PC-3 (cell line): ENCODE results near the gene TACO1. TPM values are rescaled to one million over a fixed set of nuclear protein-coding genes. Genes with fewer than 3 reads are reported as not detected.

Source experiments
- ATAC-seq: fragments of 200-7000 bp; cut with Tn5 transposase; 2 replicates; pipeline ENCODE4 v1.9.1; 2020; ENCODE audit warnings: mild to moderate bottlenecking, moderate library complexity
- BruUV-seq: library from RNA; stranded (reverse); fragments of 400-500 nt; replicated peaks from 2 replicates; lab custom pipeline; 2021; lab: Mats Ljungman, UMichigan
- CTCF ChIA-PET: fragments of 300-600 bp; sonication (Branson Sonifier 250); formaldehyde crosslinking; loops from one replicate; lab custom pipeline; 2022; ENCODE audit warnings: antibody characterized with exemption; lab: Charles Lee
- POLR2A ChIA-PET: fragments of 300-600 bp; sonication (Branson Sonifier 250); formaldehyde crosslinking; loops from one replicate; lab custom pipeline; 2022; ENCODE audit warnings: antibody characterized with exemption; ENCODE audit not compliant: unreplicated experiment; lab: Charles Lee
- DNase-seq: peaks from one replicate; pipeline ENCODE4 v3.0.0-alpha.2; 2015
- H2AFZ ChIP-seq: fragments of 300-600 bp; sonication (generic); 2 replicates; pipeline ENCODE4 v1.6.0; 2016; ENCODE audit warnings: antibody characterized with exemption, low read length
- H3F3A ChIP-seq: fragments of 300-600 bp; sonication (generic); one replicate; pipeline ENCODE4 v1.6.0; 2017; ENCODE audit warnings: antibody characterized with exemption, low read length, control low read depth, mild to moderate bottlenecking; ENCODE audit not compliant: unreplicated experiment
- H3K27ac ChIP-seq: fragments of 300-600 bp; sonication (generic); 2 replicates; pipeline ENCODE4 v1.5.1; 2016; ENCODE audit warnings: mild to moderate bottlenecking, low read length
- H3K27me3 ChIP-seq: fragments of 300-600 bp; sonication (generic); 2 replicates; pipeline ENCODE4 v1.6.1; 2016; ENCODE audit warnings: low read length, mixed read lengths
- H3K36me3 ChIP-seq: fragments of 300-600 bp; sonication (generic); 2 replicates; pipeline ENCODE4 v1.6.1; 2016; ENCODE audit warnings: low read depth, mixed run types, low read length, mixed read lengths
- H3K4me1 ChIP-seq: fragments of 300-600 bp; sonication (generic); 2 replicates; pipeline ENCODE4 v1.5.1; 2016; ENCODE audit warnings: low read length; ENCODE audit not compliant: insufficient read depth
- H3K4me2 ChIP-seq: fragments of 300-600 bp; sonication (generic); 2 replicates; pipeline ENCODE4 v1.6.0; 2016; ENCODE audit warnings: low read length
- H3K4me3 ChIP-seq: fragments of 300-600 bp; sonication (generic); 2 replicates; pipeline ENCODE4 v1.5.1; 2016; ENCODE audit warnings: mild to moderate bottlenecking, low read length, mixed read lengths
- H3K79me2 ChIP-seq: fragments of 300-600 bp; sonication (generic); 2 replicates; pipeline ENCODE4 v1.6.1; 2017; ENCODE audit warnings: low read length, mixed read lengths
- H3K9ac ChIP-seq: fragments of 300-600 bp; sonication (generic); 2 replicates; pipeline ENCODE4 v1.6.0; 2016; ENCODE audit warnings: mild to moderate bottlenecking, low read length
- H3K9me2 ChIP-seq: fragments of 300-600 bp; sonication (generic); replicated peaks from 2 replicates; pipeline ENCODE4 v1.6.1; 2016; ENCODE audit warnings: mixed run types, low read length, mixed read lengths
- H3K9me3 ChIP-seq: fragments of 300-600 bp; sonication (generic); 2 replicates; pipeline ENCODE4 v1.6.1; 2016; ENCODE audit warnings: low read length, mixed read lengths
- H4K20me1 ChIP-seq: fragments of 300-600 bp; sonication (generic); 2 replicates; pipeline ENCODE4 v1.6.1; 2016; ENCODE audit warnings: low read length, mixed read lengths
- CTCF ChIP-seq: fragments of 300-600 bp; sonication (generic); conservative IDR thresholded peaks from 2 replicates; pipeline ENCODE4 v1.5.1; 2017; ENCODE audit warnings: antibody characterized with exemption, low read depth, mild to moderate bottlenecking, low read length
- EZH2 ChIP-seq: fragments of 300-600 bp; sonication (generic); IDR thresholded peaks from one replicate; pipeline ENCODE4 v1.6.1; 2017; ENCODE audit warnings: antibody characterized with exemption, mild to moderate bottlenecking, low read length; ENCODE audit not compliant: unreplicated experiment
- EZH2phosphoT487 ChIP-seq: fragments of 300-600 bp; sonication (generic); IDR thresholded peaks from 2 replicates; pipeline ENCODE4 v1.6.1; 2018; ENCODE audit warnings: mild to moderate bottlenecking, antibody characterized with exemption, low read length, borderline replicate concordance
- intact Hi-C: fragments of 100-400 bp; cut with micrococcal nuclease; formaldehyde crosslinking; loops from 2 replicates; pipeline ENCODE4 v1.9.0; 2023
- total RNA-seq: library from RNA; depleted of rRNA; stranded (reverse); fragments of >200 nt; gene quantifications from 2 replicates; pipeline ENCODE4 v1.2.3, GENCODE V29; 2014

Gene TACO1
- total RNA-seq, 1 experiment from 2014 or later = 47.9 TPM

GRCh38 chr17:63589646-63590045, 11.0 kb upstream of the TACO1 start:
- CTCF ChIA-PET = no interaction called here
- Histone ChIP-seq H4K20me1 (no peaks in the 10 kb centered on the region), H3K4me1 (peaks cover 23% of the 10 kb centered on the region), H3K9me3 (no peaks in the 10 kb centered on the region), H3K27me3 (no peaks in the 10 kb centered on the region), H3K9me2 (no peaks in the 10 kb centered on the region), H3K9ac (no peak overlapping the region), H3K4me3 (no peak overlapping the region), H3K27ac (no peak overlapping the region), H3K79me2 (no peaks in the 10 kb centered on the region), H3K36me3 (peaks cover 59% of the 10 kb centered on the region), H3F3A (no peaks in the 10 kb centered on the region), H2AFZ (no peak overlapping the region), H3K4me2 (no peak overlapping the region)
- peak; percentile 55 for DNase-seq
- intact Hi-C loops = no loop called here
- POLR2A ChIA-PET = no interaction called here
- peak; percentile 54 for ATAC-seq
- no TSS peak for BruUV-seq
- TF ChIP-seq EZH2 (no peak), CTCF (no peak), EZH2phosphoT487 (no peak)

- peaks cover 18% of the 10 kb centered on the region for H3K4me1 ChIP-seq
- ChIA-PET POLR2A (no interaction called here), CTCF (no interaction called here)
- no peaks in the 10 kb centered on the region for H4K20me1 ChIP-seq
- peaks cover 40% of the 10 kb centered on the region for H3K36me3 ChIP-seq
- H3K27ac ChIP-seq = no peak overlapping the region
- intact Hi-C loops = no loop called here
- H3F3A ChIP-seq = no peaks in the 10 kb centered on the region
- no peak for TF ChIP-seq EZH2
- no peak for TF ChIP-seq EZH2phosphoT487
- TF ChIP-seq CTCF = no peak
- no peak overlapping the region for H3K4me3 ChIP-seq
- no peak overlapping the region for H3K4me2 ChIP-seq
- H3K9ac ChIP-seq = no peak overlapping the region
- H2AFZ ChIP-seq = no peak overlapping the region
- no peaks in the 10 kb centered on the region for H3K9me2 ChIP-seq
- BruUV-seq = TSS peak; percentile 2
- H3K79me2 ChIP-seq = no peaks in the 10 kb centered on the region
- ATAC-seq (no peak), DNase-seq (no peak)
- no peaks in the 10 kb centered on the region for H3K27me3 ChIP-seq
- no peaks in the 10 kb centered on the region for H3K9me3 ChIP-seq
Measured at GRCh38 chr17:63592797-63593196, 7.9 kb upstream of the TACO1 start.

- no TSS peak for BruUV-seq
- intact Hi-C loops = no loop called here
- H3K4me3 ChIP-seq = no peak overlapping the region
- no peaks in the 10 kb centered on the region for H4K20me1 ChIP-seq
- H3K79me2 ChIP-seq = no peaks in the 10 kb centered on the region
- ChIA-PET CTCF (no interaction called here), POLR2A (interaction anchor here (0.6 kb wide), 1 partner anchor 1033 kb away, joined by 3 read pairs; no protein-coding TSS in a partner anchor)
- H3K4me1 ChIP-seq = peaks cover 3% of the 10 kb centered on the region; the same call in 1 of the 2 replicates
- no peak for TF ChIP-seq EZH2
- no peak for TF ChIP-seq CTCF
- TF ChIP-seq EZH2phosphoT487 = no peak
- H2AFZ ChIP-seq = no peak overlapping the region
- no peaks in the 10 kb centered on the region for H3K9me2 ChIP-seq
- peaks cover 23% of the 10 kb centered on the region for H3K36me3 ChIP-seq
- no peak overlapping the region for H3K27ac ChIP-seq
- H3K9me3 ChIP-seq = no peaks in the 10 kb centered on the region
- H3K4me2 ChIP-seq = no peak overlapping the region
- DNase-seq (no peak), ATAC-seq (no peak)
- H3K27me3 ChIP-seq = no peaks in the 10 kb centered on the region
- no peak overlapping the region for H3K9ac ChIP-seq
- H3F3A ChIP-seq = no peaks in the 10 kb centered on the region
Measured at GRCh38 chr17:63595132-63595531, 5.6 kb upstream of the TACO1 start.
